Spinal cord (tissue), 10 donors: Measurements from ENCODE around the gene CAMSAP2. TPM values are rescaled to one million over a fixed set of nuclear protein-coding genes. Genes with fewer than 3 reads are reported as not detected.
A peak's percentile ranks its signal among the peaks of the same experiment; 100 is the strongest.

Source experiments
- DNase-seq, 6 donors: peaks; one replicate each; pipeline versions ENCODE4 v3.0.0 to v3.0.0-alpha.2; 2013 to 2015; ENCODE audit warnings: low spot score in 6 of 6, low read depth in 4 of 6
- H3K27ac ChIP-seq: one replicate; pipeline ENCODE4 v1.5.1; 2013; ENCODE audit warnings: low read depth, low read length, control low read depth
- H3K27me3 ChIP-seq: one replicate; pipeline ENCODE4 v1.6.1; 2013; ENCODE audit warnings: low read length; ENCODE audit not compliant: control insufficient read depth, insufficient read depth
- H3K36me3 ChIP-seq: one replicate; pipeline ENCODE4 v1.6.1; 2013; ENCODE audit warnings: low read length; ENCODE audit not compliant: control insufficient read depth, insufficient read depth
- H3K4me1 ChIP-seq: one replicate; pipeline ENCODE4 v1.6.1; 2013; ENCODE audit warnings: low read length; ENCODE audit not compliant: control insufficient read depth, insufficient read depth
- H3K4me3 ChIP-seq: one replicate; pipeline ENCODE4 v1.5.1; 2013; ENCODE audit warnings: low read depth, low read length, control low read depth
- H3K9me3 ChIP-seq: one replicate; pipeline ENCODE4 v1.6.1; 2013; ENCODE audit warnings: low read length; ENCODE audit not compliant: control insufficient read depth, insufficient read depth
- WGBS: methylation state at CpG from one replicate; pipeline ENCODE4 v1.1.5; 2013; ENCODE audit warnings: missing lambda C conversion rate; ENCODE audit not compliant: insufficient coverage; 5-methylcytosine and 5-hydroxymethylcytosine counted together
- polyA plus RNA-seq, 2 donors: library from polyadenylated mRNA; unstranded; fragments of 120-200 nt; gene quantifications; one replicate each; pipeline ENCODE4 v1.2.1, GENCODE V29; 2013; ENCODE audit not compliant: insufficient read length in 2 of 2
- total RNA-seq, 2 donors: library from RNA; depleted of rRNA in 1 of 2; stranded (reverse); fragments of 120-200 nt in 1 of 2; fragments of >200 nt in 1 of 2; gene quantifications; one replicate each; pipeline versions ENCODE4 v1.2.3 to v1.2.4, GENCODE V29; 2013 to 2014
- donor health status: healthy.

The CAMSAP2 gene
- total and polyA plus RNA-seq, 4 donors, result 74.2 to 133 (median 93.5) TPM

GRCh38 chr1:200886594-200886993, 147.9 kb downstream of the CAMSAP2 start:
- no peaks in the 10 kb centered on the region for H3K36me3 ChIP-seq
- no peaks in the 10 kb centered on the region for H3K9me3 ChIP-seq
- H3K27me3 ChIP-seq, result peaks cover 13% of the 10 kb centered on the region
- H3K4me1 ChIP-seq, result peaks cover 19% of the 10 kb centered on the region
- H3K27ac ChIP-seq, result no peak overlapping the region
- H3K4me3 ChIP-seq, result no peak overlapping the region
- DNase-seq, result no peak
- no CpG with 5 or more reads among the region's 2 CpGs for WGBS

GRCh38 chr1:200887036-200887435, 148.3 kb downstream of the CAMSAP2 start:
- DNase-seq, result no peak
- no peak overlapping the region for H3K4me3 ChIP-seq

GRCh38 chr1:200887772-200888348, 149.2 kb downstream of the CAMSAP2 start:
- H3K27ac ChIP-seq, result no peak overlapping the region
- peaks cover 27% of the 10 kb centered on the region for H3K4me1 ChIP-seq
- 68% methylated on average over 9 of the region's 9 CpGs for WGBS
- no peak overlapping the region for H3K4me3 ChIP-seq
- H3K36me3 ChIP-seq, result no peaks in the 10 kb centered on the region
- DNase-seq, result no peak
- peaks cover 19% of the 10 kb centered on the region for H3K27me3 ChIP-seq
- no peaks in the 10 kb centered on the region for H3K9me3 ChIP-seq

More at GRCh38 chr1:200887036-200887435, 148.3 kb downstream of the CAMSAP2 start:
- Histone ChIP-seq H3K36me3 (no peaks in the 10 kb centered on the region), H3K27me3 (peaks cover 16% of the 10 kb centered on the region), H3K9me3 (no peaks in the 10 kb centered on the region), H3K27ac (no peak overlapping the region), H3K4me1 (peaks cover 23% of the 10 kb centered on the region)
- 51% methylated on average over 3 of the region's 11 CpGs for WGBS

GRCh38 chr1:200888349-200888838, 149.7 kb downstream of the CAMSAP2 start:
- peaks cover 29% of the 10 kb centered on the region for H3K4me1 ChIP-seq
- peaks cover 21% of the 10 kb centered on the region for H3K27me3 ChIP-seq
- no peak overlapping the region for H3K4me3 ChIP-seq
- H3K9me3 ChIP-seq, result no peaks in the 10 kb centered on the region
- 50% methylated on average over 3 of the region's 7 CpGs for WGBS
- H3K27ac ChIP-seq, result no peak overlapping the region
- H3K36me3 ChIP-seq, result no peaks in the 10 kb centered on the region
- DNase-seq, result no peak

GRCh38 chr1:200889571-200889970, 150.9 kb downstream of the CAMSAP2 start:
- no peak overlapping the region for H3K4me3 ChIP-seq
- H3K27me3 ChIP-seq, result peaks cover 23% of the 10 kb centered on the region
- no peak for DNase-seq
- H3K27ac ChIP-seq, result no peak overlapping the region
- H3K36me3 ChIP-seq, result no peaks in the 10 kb centered on the region
- H3K4me1 ChIP-seq, result peaks cover 35% of the 10 kb centered on the region
- 100% methylated on average over 1 of the region's 2 CpGs for WGBS
- no peaks in the 10 kb centered on the region for H3K9me3 ChIP-seq

- Histone ChIP-seq H3K36me3 (peaks cover 2% of the 10 kb centered on the region), H3K9me3 (no peaks in the 10 kb centered on the region), H3K4me3 (no peak overlapping the region), H3K27me3 (peaks cover 23% of the 10 kb centered on the region), H3K27ac (no peak overlapping the region), H3K4me1 (peaks cover 39% of the 10 kb centered on the region)
- no peak for DNase-seq
- WGBS, result 97% methylated on average over 6 of the region's 15 CpGs
These were observed 151.3 kb downstream of the CAMSAP2 start for GRCh38 chr1:200890027-200890426.

- DNase-seq, result peak; percentile 32 to 88 (median 58)
- Histone ChIP-seq H3K9me3 (no peaks in the 10 kb centered on the region), H3K4me3 (peak overlapping the region; percentile 67), H3K4me1 (peaks cover 49% of the 10 kb centered on the region), H3K27ac (peak overlapping the region; percentile 26), H3K27me3 (peaks cover 23% of the 10 kb centered on the region), H3K36me3 (peaks cover 2% of the 10 kb centered on the region)
- under 1% methylated on average over 71 of the region's 72 CpGs for WGBS
These were observed 152.4 kb downstream of the CAMSAP2 start for GRCh38 chr1:200890818-200891773.

GRCh38 chr1:200891774-200892157, 153.1 kb downstream of the CAMSAP2 start:
- H3K9me3 ChIP-seq, result no peaks in the 10 kb centered on the region
- peak overlapping the region; percentile 67 for H3K4me3 ChIP-seq
- peak overlapping the region; percentile 26 for H3K27ac ChIP-seq
- peaks cover 23% of the 10 kb centered on the region for H3K27me3 ChIP-seq
- peak in 2 of 6 donors; percentile 39 to 63 for DNase-seq
- H3K4me1 ChIP-seq, result peaks cover 49% of the 10 kb centered on the region
- WGBS, result 7% methylated on average over 5 of the region's 8 CpGs
- H3K36me3 ChIP-seq, result peaks cover 2% of the 10 kb centered on the region

GRCh38 chr1:200892546-200892945, 153.9 kb downstream of the CAMSAP2 start:
- peak overlapping the region; percentile 20 for H3K27ac ChIP-seq
- peaks cover 2% of the 10 kb centered on the region for H3K36me3 ChIP-seq
- peaks cover 23% of the 10 kb centered on the region for H3K27me3 ChIP-seq
- 48% methylated on average over 2 of the region's 4 CpGs for WGBS
- H3K9me3 ChIP-seq, result no peaks in the 10 kb centered on the region
- no peak for DNase-seq
- H3K4me1 ChIP-seq, result peaks cover 49% of the 10 kb centered on the region
- peak overlapping the region; percentile 67 for H3K4me3 ChIP-seq
